HG02588 (cell line): ENCODE results near the gene MLLT3.
"Not testable (repeated sequence)": the region's sequence is repeated elsewhere in the genome, so short reads cannot be mapped to it uniquely, and the experiment has no call there.

Experiments used
- ATAC-seq: cut with Tn5 transposase; IDR thresholded peaks from one replicate; pipeline ENCODE4 v1.9.1; 2021; ENCODE audit warnings: mild to moderate bottlenecking, moderate library complexity; ENCODE audit not compliant: unreplicated experiment

Gene MLLT3

DNA sequence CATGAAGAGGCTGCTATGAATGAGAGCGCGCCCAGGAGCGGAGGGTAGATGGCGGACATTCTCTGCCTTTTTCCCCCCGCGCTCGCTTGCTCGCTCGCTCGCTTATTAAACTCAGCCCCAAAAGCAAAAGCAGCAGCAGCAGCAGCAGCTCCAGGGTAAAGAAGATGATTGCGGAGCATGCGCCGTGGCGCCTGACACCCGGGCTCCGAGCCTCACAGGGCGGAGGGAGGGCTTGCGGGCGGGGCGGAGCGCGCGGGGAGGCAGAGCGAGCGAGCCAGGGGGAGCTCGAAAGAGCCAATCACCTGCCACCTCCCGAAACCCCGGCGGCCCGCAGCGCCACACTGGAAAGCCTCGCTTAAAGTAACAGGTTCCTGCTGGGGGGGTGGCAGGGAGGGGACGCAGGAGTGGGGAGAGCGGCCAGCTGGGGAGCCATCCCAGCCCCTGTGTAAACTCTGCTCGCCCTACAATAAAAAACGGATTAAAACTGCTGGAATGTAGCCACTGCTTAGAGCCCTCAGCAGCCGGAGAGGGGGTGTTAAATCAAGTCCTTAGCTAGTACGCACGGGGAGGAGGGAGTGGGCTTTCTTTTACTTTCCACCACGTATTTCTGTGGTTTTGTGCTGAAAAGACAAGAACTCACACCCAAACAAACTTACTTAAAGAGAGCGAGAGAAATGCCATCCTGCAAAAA is at the start of gene MLLT3:
Gene MLLT3, minus strand, starts transcription at position 170 of the 691 bp plus-strand sequence.
- peak; percentile 80 for ATAC-seq

DNA sequence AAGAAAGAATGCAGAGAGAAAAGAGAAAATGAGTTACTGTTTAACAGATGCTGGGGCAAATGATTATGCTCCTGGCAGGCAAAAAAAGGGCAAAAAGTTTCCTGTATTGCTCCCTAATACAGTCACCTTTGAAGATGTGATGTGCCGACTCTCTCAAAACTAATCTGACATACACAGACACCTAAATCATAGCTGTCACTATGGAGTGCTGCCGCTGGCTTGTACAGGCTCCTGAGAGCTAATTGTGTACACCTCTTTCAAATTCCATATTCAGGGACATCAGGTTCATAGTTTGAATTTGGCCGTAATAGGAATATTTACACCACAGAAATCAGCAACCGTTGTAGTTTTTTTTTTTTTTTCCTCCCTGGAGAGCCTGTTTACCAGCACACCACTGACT is 49.3 kb upstream of the MLLT3 start:
- ATAC-seq = no peak

DNA sequence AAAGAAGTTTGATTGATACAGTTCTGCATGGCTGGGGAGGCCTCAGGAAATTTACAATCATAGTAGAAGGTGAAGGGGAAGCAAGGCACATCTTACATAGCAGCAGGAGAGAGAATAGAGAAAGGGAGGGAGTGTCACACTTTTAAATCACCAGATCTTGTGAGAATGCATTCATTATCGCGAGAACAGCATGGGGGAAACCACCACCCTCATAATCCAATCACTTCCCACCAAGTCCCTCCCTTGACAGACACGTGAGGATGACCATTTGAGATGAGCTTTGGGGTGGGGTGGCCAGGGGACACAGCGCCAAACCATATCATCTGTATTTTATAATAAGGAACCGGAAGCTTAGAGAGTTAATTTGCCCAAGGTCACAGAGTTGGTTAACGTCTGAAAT is 48.1 kb upstream of the MLLT3 start:
- ATAC-seq = no peak

DNA sequence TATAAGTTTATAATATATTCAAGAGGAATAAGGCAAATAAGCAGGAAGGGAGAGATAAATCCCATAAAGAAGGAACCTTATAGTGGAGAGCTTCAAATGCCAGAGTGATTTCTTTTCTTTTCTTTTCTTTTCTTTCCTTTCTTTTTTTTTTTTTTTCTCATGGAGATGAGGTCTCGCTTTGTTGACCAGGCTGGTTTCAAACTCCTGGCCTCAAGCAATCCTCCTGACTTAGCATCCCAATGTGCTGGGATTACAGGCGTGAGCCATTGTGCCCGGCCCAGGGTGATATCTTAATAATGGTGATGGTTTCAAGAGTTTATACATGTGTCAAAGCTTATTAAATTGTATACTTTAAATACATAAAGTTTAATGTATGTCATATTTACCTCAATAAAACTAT is 42.2 kb upstream of the MLLT3 start:
- ATAC-seq = no peak

DNA sequence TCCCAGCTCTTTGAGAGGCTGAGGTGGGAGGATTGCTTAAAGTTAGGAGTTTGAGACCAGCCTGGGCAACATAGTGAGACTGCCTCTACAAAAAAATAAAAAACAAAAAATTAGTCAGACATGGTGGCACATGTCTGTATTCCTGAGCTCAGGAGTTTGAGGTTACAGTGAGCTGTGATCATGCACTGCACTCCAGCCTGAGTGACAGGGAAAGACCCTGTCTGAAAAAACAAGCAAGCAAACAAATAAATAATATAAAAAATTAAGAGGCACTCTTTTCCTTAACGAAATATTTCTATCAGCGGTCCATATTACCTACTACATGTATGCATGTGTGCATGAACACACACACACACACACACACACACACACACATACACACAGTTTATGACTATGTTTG is 40.8 kb upstream of the MLLT3 start:
- no peak for ATAC-seq

DNA sequence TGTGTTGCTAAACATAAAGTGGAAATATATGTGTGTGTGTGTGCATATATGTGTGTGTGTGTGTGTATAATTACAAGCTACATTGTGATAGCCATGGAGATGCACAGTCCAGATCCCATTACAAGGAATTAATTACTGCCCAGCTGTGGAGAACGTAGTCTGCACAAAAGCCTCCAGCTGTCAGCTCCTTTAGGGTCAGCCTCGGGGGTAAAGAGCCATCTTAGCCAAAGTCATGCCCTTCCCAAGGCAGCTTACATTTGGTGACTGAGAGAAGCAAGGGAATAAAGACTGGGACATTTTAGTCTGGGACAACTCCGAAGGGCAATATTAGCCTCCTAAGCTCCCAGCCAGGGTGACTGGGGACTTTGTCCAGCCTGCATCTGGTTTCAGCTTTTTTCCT is 39.9 kb upstream of the MLLT3 start:
- no peak for ATAC-seq

DNA sequence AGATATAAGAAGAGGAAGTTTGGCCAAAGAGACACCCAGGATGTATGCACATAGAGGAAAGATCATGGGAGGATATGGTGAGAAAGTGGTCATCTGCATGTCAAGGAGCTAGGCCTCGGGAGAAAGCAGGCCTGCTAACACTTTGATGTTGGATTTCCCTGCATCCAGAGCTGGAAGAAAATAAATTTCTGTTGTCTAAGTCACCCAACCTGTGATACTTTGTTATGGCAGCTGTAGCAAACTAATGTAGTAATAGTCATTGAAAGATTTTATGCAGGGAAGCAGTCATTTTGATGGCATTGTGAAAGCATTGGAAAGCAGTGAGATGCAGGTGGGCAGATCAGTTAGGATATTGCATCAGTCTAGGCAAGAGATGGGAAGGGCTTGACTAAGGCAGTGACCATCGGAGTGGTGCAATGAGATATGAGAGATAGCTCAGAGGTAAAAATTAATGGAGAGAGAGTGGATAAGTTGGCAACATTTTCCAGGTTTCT is 37.2 kb upstream of the MLLT3 start:
- ATAC-seq = no peak

DNA sequence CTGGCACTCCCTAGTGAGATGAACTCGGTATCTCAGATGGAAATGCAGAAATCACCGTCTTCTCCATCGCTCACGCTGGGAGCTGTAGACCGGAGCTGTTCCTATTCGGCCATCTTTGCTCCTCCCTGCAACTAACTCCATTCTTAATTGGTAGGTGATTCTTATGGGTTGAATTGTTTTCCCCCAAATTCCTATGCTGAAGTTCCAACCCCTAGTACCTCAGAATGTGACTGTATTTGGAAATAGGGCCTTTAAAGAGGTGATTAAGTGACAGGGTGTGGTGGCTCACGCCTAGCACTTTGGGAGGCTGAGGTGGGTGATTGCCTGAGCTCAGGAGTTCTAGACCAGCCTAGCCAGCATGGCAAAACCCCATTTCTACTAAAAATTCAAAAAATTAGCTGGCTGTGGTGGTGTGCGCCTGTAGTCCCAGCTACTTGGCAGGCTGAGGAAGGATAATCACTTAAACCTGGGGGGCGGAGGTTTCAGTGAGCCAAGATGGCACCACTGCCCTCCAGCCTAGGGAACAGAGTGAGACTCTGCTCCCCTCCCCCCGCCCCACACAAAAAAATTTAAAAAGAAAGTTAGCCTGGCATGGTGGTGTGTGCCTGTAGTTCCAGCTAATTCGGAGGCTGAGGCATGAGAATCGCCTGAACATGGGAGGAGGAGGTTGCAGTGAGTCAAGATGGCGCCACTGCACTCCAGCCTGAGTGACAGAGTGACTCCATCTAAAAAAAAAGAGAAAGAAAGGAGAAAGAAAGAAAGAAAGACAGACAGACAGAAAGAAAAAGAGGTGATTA is 36.6 kb upstream of the MLLT3 start:
- no peak for ATAC-seq

DNA sequence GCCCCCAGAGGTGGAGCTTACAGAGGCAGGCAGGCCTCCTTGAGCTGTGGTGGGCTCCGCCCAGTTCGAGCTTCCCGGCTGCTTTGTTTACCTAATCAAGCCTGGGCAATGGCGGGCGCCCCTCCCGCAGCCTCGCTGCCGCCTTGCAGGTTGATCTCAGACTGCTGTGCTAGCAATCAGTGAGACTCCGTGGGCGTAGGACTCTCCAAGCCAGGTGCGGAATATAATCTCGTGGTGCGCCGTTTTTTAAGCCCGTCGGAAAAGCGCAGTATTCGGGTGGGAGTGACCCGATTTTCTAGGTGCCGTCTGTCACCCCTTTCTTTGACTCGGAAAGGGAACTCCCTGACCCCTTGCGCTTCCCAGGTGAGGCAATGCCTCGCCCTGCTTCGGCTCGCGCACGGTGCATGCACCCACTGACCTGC is 36.0 kb upstream of the MLLT3 start:
- not testable (repeated sequence) for ATAC-seq

DNA sequence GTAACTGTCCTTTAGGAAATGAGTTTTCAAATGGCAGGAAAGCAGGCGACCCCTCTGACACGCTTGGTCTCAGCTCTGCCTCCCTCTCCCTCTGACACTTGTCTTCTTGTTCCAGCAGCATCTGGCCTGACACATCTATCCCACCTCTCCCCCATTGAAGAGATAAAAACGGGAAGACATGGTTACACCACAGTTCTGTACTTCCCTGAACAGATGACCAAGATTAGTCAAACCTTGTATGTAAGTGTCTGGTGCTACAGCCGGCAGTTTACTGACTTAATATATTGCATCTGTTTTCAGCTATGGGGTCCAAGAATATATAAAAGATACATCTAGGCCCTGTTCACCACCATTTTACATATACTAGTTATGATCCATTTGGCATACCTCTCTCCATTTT is 29.6 kb upstream of the MLLT3 start:
- ATAC-seq = no peak

DNA sequence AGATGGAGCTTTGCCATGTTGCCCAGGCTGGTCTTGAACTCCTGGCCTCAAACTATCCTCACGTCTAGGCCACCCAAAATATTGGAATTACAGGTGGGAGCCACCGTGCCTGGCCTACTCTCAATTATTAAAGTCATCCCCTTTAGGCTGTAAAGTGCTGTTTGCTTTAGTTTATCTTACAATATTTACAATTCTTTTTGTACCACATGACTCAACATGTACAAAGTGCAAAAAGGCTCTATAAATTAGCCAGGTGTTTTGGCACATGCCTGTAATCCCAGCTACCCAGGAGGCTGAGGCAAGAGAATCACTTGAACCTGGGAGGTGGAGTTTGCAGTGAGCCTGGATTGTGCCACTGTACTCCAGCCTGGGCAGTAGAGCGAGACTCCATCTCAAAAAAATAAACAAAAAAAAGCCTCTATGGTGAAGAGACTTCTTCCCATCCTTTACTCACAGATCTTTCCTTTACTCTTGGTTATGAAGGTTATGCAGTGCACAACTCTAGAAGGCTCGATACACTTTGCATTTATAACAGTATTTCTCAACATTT is 28.5 kb upstream of the MLLT3 start:
- no peak for ATAC-seq

DNA sequence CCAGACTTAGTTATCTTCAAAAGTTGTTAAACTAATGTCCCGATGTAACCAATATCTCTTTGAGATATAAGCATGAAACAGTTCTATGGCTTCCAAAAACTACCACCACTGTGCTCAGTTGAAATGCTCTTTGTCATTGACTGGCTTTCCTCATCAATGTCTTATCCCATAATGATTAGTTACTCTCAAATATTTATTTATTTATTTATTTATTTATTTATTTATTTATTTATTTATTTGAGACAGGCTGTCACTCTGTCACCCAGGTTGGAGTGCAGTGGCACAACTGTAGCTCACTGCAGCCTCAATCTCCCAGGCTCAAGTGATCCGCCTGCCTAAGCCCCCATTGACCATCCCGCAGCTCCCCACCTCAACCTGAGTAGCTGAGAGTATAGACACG is 28.0 kb upstream of the MLLT3 start:
- ATAC-seq = no peak

DNA sequence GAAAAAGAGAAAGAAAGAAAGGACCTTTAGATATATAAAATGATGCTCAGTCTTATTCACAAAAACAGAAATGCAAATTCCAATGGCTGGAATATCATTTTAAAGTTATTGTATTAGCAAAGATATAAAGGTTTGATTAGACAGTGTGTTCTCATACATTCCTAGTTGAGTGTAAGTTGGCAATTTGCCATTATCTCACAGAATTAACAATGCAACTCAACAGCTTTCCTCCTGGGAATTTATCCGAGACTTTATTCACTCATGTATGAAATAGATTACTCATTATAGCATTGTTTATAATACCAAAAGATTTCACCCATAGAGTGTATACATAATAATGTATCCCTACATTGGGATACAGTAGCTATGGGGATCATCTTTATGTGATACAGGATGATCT is 27.1 kb upstream of the MLLT3 start:
- ATAC-seq = no peak

DNA sequence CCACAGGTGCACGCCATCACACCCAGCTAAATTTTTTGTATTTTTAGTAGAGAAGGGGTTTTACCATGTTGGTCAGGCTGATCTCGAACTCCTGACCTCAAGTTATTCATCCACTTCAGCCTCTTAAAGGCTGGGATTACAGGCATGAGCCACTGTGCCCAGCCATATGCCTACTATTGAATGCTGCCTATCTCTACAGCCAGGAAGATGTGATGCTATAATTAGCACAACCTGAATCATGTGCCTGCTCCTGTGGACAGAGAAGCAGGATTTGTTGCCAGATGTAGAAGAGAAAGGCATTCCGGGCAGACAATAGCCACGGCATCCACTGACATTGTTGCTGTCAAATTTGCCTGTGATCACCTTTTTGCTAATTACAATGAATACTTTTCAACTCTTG is 24.4 kb upstream of the MLLT3 start:
- no peak for ATAC-seq

DNA sequence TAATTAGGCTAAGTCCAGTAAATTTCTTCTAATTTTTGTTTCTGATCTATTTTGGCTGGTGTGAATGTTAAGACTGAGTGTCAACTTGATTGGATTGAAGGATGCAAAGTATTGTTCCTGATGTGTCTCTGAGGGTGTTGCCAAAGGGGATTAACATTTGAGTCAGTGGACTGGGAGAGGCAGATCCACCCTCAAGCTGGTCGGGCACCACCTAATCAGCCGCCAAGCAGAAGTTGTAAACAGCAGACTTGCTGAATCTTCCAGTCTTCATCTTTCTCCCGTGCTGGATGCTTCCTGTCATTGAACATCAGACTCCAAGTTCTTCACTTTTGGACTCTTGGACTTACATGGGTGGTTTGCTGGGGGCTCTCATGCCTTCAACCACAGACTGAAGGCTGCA is 21.4 kb upstream of the MLLT3 start:
- no peak for ATAC-seq

DNA sequence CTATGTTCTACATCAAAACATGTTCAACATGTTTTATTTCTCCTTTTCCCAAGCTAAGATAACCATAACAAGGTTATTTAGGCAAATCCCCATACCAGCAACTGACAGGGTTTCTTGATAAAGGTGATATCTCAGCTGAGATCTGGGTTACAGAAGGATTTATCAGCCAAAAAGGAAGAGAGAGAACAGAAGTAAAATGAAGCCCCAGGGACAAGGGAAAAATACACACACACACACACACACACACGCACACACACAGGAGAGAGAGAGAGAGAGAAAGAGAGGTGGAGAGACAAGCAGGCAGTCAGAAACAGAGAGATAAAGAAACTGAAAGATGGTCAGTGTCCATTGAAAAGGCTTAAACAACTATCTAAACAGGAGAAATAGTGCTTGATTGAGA is 19.7 kb upstream of the MLLT3 start:
- ATAC-seq = no peak

DNA sequence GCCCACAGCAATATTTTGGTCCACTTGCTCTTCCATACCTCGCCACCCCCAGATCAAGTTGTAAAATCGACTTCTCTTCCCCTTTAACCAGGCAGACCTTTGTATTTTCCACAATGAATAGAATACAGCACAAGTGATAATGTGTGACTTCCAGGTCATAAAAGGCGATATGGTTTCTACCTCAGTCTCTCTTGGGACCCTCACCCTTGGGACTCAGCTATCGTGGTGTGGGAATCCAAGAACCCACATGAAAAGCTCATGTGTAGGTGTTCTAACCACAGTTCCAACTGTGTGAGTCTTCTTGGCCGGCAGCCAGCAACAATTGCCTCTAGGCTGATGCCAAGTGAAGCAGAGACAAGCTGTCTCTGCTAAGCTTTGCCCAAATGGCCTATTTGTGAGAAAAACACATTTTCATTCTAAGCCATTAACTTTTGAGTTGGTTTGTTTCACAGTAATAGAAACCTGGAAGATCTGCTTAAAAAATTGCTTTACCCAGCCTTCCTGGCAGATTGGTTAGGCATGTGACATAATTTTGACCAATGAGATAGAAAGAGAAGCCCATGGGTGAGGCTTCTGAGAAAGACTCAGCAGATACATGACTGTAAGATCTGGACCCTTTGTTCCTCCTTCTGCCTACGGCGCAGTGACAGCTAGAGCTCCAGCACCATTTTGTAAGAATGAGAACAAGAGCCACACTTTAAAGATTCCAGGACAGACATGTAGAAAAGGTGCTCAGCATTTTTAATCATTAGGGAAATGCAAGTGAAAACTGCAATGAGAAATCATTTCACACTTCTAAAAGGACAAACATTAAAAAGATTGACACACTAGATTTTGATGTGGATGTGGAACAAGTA is 18.3 kb upstream of the MLLT3 start:
- peak; percentile 84 for ATAC-seq

DNA sequence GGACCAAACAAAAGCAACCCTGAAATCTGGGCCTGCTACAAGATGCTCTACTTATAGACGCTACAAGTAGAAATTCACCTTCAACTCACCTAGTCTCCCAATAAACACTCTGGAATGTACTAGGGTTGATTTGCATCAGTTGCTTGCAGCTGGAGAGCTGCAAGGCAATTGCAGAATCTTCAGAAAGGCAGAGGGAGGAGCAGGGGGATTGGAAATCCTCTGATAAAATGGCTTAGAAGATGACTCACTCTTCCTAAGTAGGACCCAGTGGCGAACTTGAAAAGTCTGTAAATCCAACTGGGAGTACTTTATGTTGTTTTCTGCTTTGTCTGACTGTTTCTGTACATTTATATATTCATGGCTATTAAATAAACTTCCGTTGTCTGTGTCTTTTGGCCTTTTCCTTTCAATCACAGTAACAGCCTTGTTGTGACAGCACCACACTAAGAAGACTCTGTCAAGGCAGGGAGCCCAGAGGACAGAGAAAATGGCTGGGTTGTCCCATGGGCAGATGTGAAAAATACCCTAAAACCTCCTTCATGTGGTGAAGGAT is 14.7 kb upstream of the MLLT3 start:
- ATAC-seq = no peak

DNA sequence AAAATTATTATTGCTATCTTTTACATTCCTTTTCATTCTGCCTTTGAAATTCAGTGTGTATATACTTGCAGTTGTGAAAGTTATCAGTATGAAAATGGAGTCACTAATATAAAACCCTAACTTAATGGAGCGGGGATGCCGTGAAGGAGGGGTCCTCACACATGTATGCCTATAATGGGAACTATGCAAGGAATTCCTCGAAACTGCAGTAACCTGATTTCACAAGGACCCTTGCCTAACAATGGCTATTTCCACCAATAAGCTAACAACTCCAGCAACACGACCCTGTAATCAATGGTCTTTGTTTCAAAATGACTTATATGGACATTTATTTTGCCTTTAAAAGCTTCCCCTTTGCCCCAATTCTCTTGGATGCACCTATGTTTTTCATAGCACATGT is 12.6 kb upstream of the MLLT3 start:
- no peak for ATAC-seq

DNA sequence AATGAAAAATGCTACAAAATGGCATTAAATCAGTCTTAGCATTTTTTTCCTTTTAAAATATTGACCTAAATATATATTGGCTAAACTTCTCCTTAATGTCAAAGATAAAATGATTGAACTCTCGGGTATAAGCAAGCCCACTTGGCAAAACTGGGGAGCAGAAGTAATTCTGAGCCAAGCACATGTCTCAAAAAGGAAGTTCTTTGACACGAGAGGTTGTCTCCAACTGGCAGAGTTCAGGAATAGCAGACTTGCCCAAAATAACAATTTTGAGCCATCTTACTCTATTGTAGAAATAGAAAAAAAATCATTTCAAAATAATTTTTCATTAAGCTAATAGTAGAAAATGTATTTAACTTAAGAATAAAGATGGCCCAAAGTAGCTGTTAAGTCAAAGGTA is 10.4 kb upstream of the MLLT3 start:
- no peak for ATAC-seq
